HCT116 (cell line): ENCODE measurements around the gene MMP26. TPM values are rescaled to one million over a fixed set of nuclear protein-coding genes. Genes with fewer than 3 reads are reported as not detected.

Source experiments
- ATAC-seq: fragments of 200-7000 bp; cut with Tn5 transposase; 2 replicates; pipeline ENCODE4 v1.9.1; 2020; ENCODE audit warnings: mild to moderate bottlenecking, moderate library complexity
- BruUV-seq: library from RNA; stranded (reverse); fragments of 400-500 nt; replicated peaks from 2 replicates; lab custom pipeline; 2021; lab: Mats Ljungman, UMichigan
- CTCF ChIA-PET: fragments of 300-600 bp; sonication (Branson Sonifier 250); formaldehyde crosslinking; loops from one replicate; lab custom pipeline; 2021; ENCODE audit warnings: antibody characterized with exemption; lab: Charles Lee
- POLR2A ChIA-PET: fragments of 300-600, 350-600 bp; sonication (Branson Sonifier 250); formaldehyde crosslinking; loops from one replicate; lab custom pipeline; 2021; ENCODE audit warnings: antibody characterized with exemption; lab: Charles Lee
- RAD21 ChIA-PET, 2 experiments: fragments of 300-600 bp; sonication (Branson Sonifier 250); formaldehyde crosslinking; loops; one replicate each; lab custom pipeline; 2023; ENCODE audit warnings: low total read pairs in 2 of 2; ENCODE audit not compliant: uncharacterized antibody in 2 of 2, unreplicated experiment in 2 of 2, low non-redundant PET in 1 of 2; lab: Charles Lee
- DNase-seq: peaks from one replicate; pipeline ENCODE4 v3.0.0-alpha.2; 2010; ENCODE audit warnings: low read depth, low spot score
- H2AFZ ChIP-seq: fragments of 200-600 bp; shearing (Covaris generic), sonication (generic); 2 replicates; pipeline ENCODE4 v1.6.1; 2017; ENCODE audit warnings: low read depth, mixed run types, mixed read lengths, antibody characterized with exemption, low read length; ENCODE audit not compliant: poor library complexity, severe bottlenecking
- H3K27ac ChIP-seq: 2 replicates; pipeline ENCODE4 v1.5.1; 2012; ENCODE audit warnings: low read depth, low read length
- H3K27me3 ChIP-seq: fragments of 200-600 bp; sonication (generic); 2 replicates; pipeline ENCODE4 v1.6.1; 2016; ENCODE audit warnings: mixed run types, low read length, mixed read lengths; ENCODE audit not compliant: insufficient read depth
- H3K36me3 ChIP-seq, 2 experiments: fragments of 200-500 bp in 1 of 2; fragments of 200-600 bp in 1 of 2; sonication (Bioruptor generic) in 1 of 2; sonication (generic) in 1 of 2; 2 replicates each; pipeline versions ENCODE4 v1.5.1 to v1.6.1; 2014 to 2016; ENCODE audit warnings: low read length in 2 of 2, inconsistent platforms in 1 of 2, mixed read lengths in 1 of 2, mixed run types in 1 of 2; ENCODE audit not compliant: insufficient read depth in 2 of 2, control insufficient read depth in 1 of 2
- H3K4me1 ChIP-seq, 2 experiments: fragments of 200-600 bp in 1 of 2; sonication (generic) in 1 of 2; 2 replicates each; pipeline versions ENCODE4 v1.5.1 to v1.6.1; 2012 to 2017; ENCODE audit warnings: low read length in 2 of 2, inconsistent platforms in 1 of 2, mild to moderate bottlenecking in 1 of 2, mixed read lengths in 1 of 2, mixed run types in 1 of 2, moderate library complexity in 1 of 2; ENCODE audit not compliant: insufficient read depth in 2 of 2, control insufficient read depth in 1 of 2
- H3K4me2 ChIP-seq: fragments of 200-600 bp; sonication (generic); 2 replicates; pipeline ENCODE4 v1.6.1; 2017; ENCODE audit warnings: mixed run types, low read length, mixed read lengths
- H3K4me3 ChIP-seq, 2 experiments: fragments of 200-600 bp in 1 of 2; sonication (generic) in 1 of 2; replicated peaks in 1 of 2; 2 replicates each; pipeline ENCODE4 v1.5.1; 2011 to 2016; ENCODE audit warnings: low read length in 2 of 2, control low read depth in 1 of 2, low read depth in 1 of 2, mild to moderate bottlenecking in 1 of 2, mixed read lengths in 1 of 2, mixed run types in 1 of 2
- H3K79me2 ChIP-seq: fragments of 200-600 bp; sonication (generic); 2 replicates; pipeline ENCODE4 v1.6.1; 2017; ENCODE audit warnings: mild to moderate bottlenecking, mixed run types, low read length, moderate library complexity, mixed read lengths; ENCODE audit not compliant: insufficient read depth
- H3K9ac ChIP-seq: fragments of 200-600 bp; sonication (generic); 2 replicates; pipeline ENCODE4 v1.6.1; 2016; ENCODE audit warnings: low read length, mixed read lengths
- H3K9me2 ChIP-seq: fragments of 200-600 bp; sonication (generic), shearing (Covaris generic); 2 replicates; pipeline ENCODE4 v1.6.1; 2017; ENCODE audit warnings: mixed run types, mild to moderate bottlenecking, moderate library complexity; ENCODE audit not compliant: insufficient read depth
- H3K9me3 ChIP-seq, 2 experiments: fragments of 200-500 bp in 1 of 2; fragments of 200-600 bp in 1 of 2; sonication (Bioruptor generic) in 1 of 2; sonication (generic) in 1 of 2; 2 replicates each; pipeline ENCODE4 v1.6.1; 2014 to 2017; ENCODE audit warnings: low read length in 2 of 2, mixed read lengths in 2 of 2, inconsistent platforms in 1 of 2, low read depth in 1 of 2, mild to moderate bottlenecking in 1 of 2, mixed run types in 1 of 2, moderate library complexity in 1 of 2; ENCODE audit not compliant: control insufficient read depth in 1 of 2, insufficient read depth in 1 of 2
- H4K20me1 ChIP-seq: fragments of 200-600 bp; sonication (generic), shearing (Covaris generic); 2 replicates; pipeline ENCODE4 v1.6.1; 2017; ENCODE audit warnings: mixed run types, mild to moderate bottlenecking, moderate library complexity; ENCODE audit not compliant: insufficient read depth
- EGR1 ChIP-seq: IDR thresholded peaks from 2 replicates; pipeline ENCODE4 v1.6.1; 2012; ENCODE audit warnings: low read depth
- ELF1 ChIP-seq: IDR thresholded peaks from 2 replicates; pipeline ENCODE4 v1.6.1; 2012; ENCODE audit warnings: low read depth, borderline replicate concordance
- EZH2 ChIP-seq: fragments of 200-600 bp; sonication (generic); IDR thresholded peaks from 2 replicates; pipeline ENCODE4 v1.6.1; 2017; ENCODE audit warnings: antibody characterized with exemption, mixed run types
- JUND ChIP-seq: IDR thresholded peaks from 2 replicates; pipeline ENCODE4 v1.6.1; 2012
- POLR2AphosphoS5 ChIP-seq: IDR thresholded peaks from 2 replicates; pipeline ENCODE4 v1.6.1; 2011; ENCODE audit warnings: mild to moderate bottlenecking, low read depth, low read length, moderate library complexity
- RAD21 ChIP-seq: IDR thresholded peaks from 2 replicates; pipeline ENCODE4 v1.6.1; 2012; ENCODE audit warnings: low read depth, mild to moderate bottlenecking
- SP1 ChIP-seq: IDR thresholded peaks from 2 replicates; pipeline ENCODE4 v1.6.1; 2012; ENCODE audit warnings: low read depth
- SRF ChIP-seq: IDR thresholded peaks from 2 replicates; pipeline ENCODE4 v1.6.1; 2012; ENCODE audit warnings: low read depth
- YY1 ChIP-seq: IDR thresholded peaks from 2 replicates; pipeline ENCODE4 v1.6.1; 2011; ENCODE audit warnings: low read length, low read depth, moderate library complexity, mild to moderate bottlenecking; ENCODE audit not compliant: insufficient replicate concordance; ENCODE audit errors: extremely low read depth
- ZBTB33 ChIP-seq: IDR thresholded peaks from 2 replicates; pipeline ENCODE4 v1.6.1; 2011; ENCODE audit warnings: mild to moderate bottlenecking, low read length, moderate library complexity; ENCODE audit not compliant: insufficient replicate concordance; ENCODE audit errors: extremely low read depth
- ZFX ChIP-seq: fragments of 450-650 bp; IDR thresholded peaks from 2 replicates; pipeline ENCODE4 v1.6.1; 2017
- intact Hi-C: fragments of 100-400 bp; cut with micrococcal nuclease; formaldehyde crosslinking; loops from 2 replicates; pipeline ENCODE4 v1.10.0; 2022
- total RNA-seq: library from RNA; stranded (reverse); gene quantifications from one replicate; pipeline ENCODE4 v1.2.1, GENCODE V29; 2021; ENCODE audit not compliant: unreplicated experiment
- TF ChIP-seq, protein P1 (sequence below): IDR thresholded peaks from 2 replicates; pipeline ENCODE4 v1.6.1; 2012
- TF ChIP-seq, protein P2 (sequence below): IDR thresholded peaks from 2 replicates; pipeline ENCODE4 v1.6.1; 2012
- TF ChIP-seq, protein P3 (sequence below): IDR thresholded peaks from 2 replicates; pipeline ENCODE4 v1.6.1; 2012; ENCODE audit warnings: low read depth

The MMP26 gene
- total RNA-seq, 1 experiment from 2014 or later = not detected

- no peak overlapping the region for H3K27ac ChIP-seq
- no peak overlapping the region for H3K9ac ChIP-seq
- ChIA-PET RAD21 (no interaction called here), POLR2A (no interaction called here), CTCF (no interaction called here)
- H3K4me3 ChIP-seq = no peak overlapping the region
- no peaks in the 10 kb centered on the region for H3K79me2 ChIP-seq
- H3K27me3 ChIP-seq = peaks cover 25% of the 10 kb centered on the region; the same call in 1 of the 2 replicates
- BruUV-seq = no TSS peak
- TF ChIP-seq SP1 = no peak
- no peak for TF ChIP-seq ZFX
- no peak for TF ChIP-seq JUND
- TF ChIP-seq, protein P1, sequence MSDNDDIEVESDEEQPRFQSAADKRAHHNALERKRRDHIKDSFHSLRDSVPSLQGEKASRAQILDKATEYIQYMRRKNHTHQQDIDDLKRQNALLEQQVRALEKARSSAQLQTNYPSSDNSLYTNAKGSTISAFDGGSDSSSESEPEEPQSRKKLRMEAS = no peak
- no peak for TF ChIP-seq ZBTB33
- TF ChIP-seq, protein P2, sequence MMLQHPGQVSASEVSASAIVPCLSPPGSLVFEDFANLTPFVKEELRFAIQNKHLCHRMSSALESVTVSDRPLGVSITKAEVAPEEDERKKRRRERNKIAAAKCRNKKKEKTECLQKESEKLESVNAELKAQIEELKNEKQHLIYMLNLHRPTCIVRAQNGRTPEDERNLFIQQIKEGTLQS = no peak
- no peak for TF ChIP-seq SRF
- TF ChIP-seq POLR2AphosphoS5 = no peak
- TF ChIP-seq, protein P3, sequence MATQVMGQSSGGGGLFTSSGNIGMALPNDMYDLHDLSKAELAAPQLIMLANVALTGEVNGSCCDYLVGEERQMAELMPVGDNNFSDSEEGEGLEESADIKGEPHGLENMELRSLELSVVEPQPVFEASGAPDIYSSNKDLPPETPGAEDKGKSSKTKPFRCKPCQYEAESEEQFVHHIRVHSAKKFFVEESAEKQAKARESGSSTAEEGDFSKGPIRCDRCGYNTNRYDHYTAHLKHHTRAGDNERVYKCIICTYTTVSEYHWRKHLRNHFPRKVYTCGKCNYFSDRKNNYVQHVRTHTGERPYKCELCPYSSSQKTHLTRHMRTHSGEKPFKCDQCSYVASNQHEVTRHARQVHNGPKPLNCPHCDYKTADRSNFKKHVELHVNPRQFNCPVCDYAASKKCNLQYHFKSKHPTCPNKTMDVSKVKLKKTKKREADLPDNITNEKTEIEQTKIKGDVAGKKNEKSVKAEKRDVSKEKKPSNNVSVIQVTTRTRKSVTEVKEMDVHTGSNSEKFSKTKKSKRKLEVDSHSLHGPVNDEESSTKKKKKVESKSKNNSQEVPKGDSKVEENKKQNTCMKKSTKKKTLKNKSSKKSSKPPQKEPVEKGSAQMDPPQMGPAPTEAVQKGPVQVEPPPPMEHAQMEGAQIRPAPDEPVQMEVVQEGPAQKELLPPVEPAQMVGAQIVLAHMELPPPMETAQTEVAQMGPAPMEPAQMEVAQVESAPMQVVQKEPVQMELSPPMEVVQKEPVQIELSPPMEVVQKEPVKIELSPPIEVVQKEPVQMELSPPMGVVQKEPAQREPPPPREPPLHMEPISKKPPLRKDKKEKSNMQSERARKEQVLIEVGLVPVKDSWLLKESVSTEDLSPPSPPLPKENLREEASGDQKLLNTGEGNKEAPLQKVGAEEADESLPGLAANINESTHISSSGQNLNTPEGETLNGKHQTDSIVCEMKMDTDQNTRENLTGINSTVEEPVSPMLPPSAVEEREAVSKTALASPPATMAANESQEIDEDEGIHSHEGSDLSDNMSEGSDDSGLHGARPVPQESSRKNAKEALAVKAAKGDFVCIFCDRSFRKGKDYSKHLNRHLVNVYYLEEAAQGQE = no peak
- no peak for TF ChIP-seq EZH2
- no peak for TF ChIP-seq RAD21
- TF ChIP-seq ELF1 = no peak
- TF ChIP-seq EGR1 = no peak
- TF ChIP-seq YY1 = no peak
- H3K9me3 ChIP-seq = no peaks in the 10 kb centered on the region
- DNase-seq (no peak), ATAC-seq (no peak)
- intact Hi-C loops = no loop called here
- no peaks in the 10 kb centered on the region for H3K36me3 ChIP-seq
- no peaks in the 10 kb centered on the region for H3K4me1 ChIP-seq
- no peaks in the 10 kb centered on the region for H3K9me2 ChIP-seq
- no peak overlapping the region for H3K4me2 ChIP-seq
- H4K20me1 ChIP-seq = no peaks in the 10 kb centered on the region
- H2AFZ ChIP-seq = no peak overlapping the region
Observed at GRCh38 chr11:4680341-4680740, 24.2 kb upstream of the MMP26 start.
